ENCODE results near the gene SLC28A2.

The SLC28A2 gene

GRCh38 chr15:45320581-45321205, 68.7 kb downstream of the SLC28A2 start:
- no peaks in the 10 kb centered on the region for H3K27me3 ChIP-seq (replicated peaks; ENCODE audit: control insufficient read depth, insufficient read depth, low read length, poor library complexity, severe bottlenecking)
- H3K27ac ChIP-seq (ENCODE audit: insufficient read depth, low read length, poor library complexity, severe bottlenecking), result no peak overlapping the region
- H3K4me3 ChIP-seq (ENCODE audit: insufficient read depth, low read depth, low read length, poor library complexity, severe bottlenecking), result no peak overlapping the region
- no peak for DNase-seq
- H3K4me1 ChIP-seq (ENCODE audit: control insufficient read depth, insufficient read depth, low read length, poor library complexity, severe bottlenecking), result no peaks in the 10 kb centered on the region
- H3K36me3 ChIP-seq (ENCODE audit: control insufficient read depth, insufficient read depth, low read length), result no peaks in the 10 kb centered on the region
- H3K9me3 ChIP-seq (ENCODE audit: control insufficient read depth, low read length), result no peaks in the 10 kb centered on the region

- H3K27ac ChIP-seq (ENCODE audit: insufficient read depth, low read length, poor library complexity, severe bottlenecking), result no peak overlapping the region
- H3K4me3 ChIP-seq (ENCODE audit: insufficient read depth, low read depth, low read length, poor library complexity, severe bottlenecking), result no peak overlapping the region
- no peaks in the 10 kb centered on the region for H3K9me3 ChIP-seq (ENCODE audit: control insufficient read depth, low read length)
- H3K4me1 ChIP-seq (ENCODE audit: control insufficient read depth, insufficient read depth, low read length, poor library complexity, severe bottlenecking), result no peaks in the 10 kb centered on the region
- H3K27me3 ChIP-seq (replicated peaks; ENCODE audit: control insufficient read depth, insufficient read depth, low read length, poor library complexity, severe bottlenecking), result peaks cover 4% of the 10 kb centered on the region
- no peaks in the 10 kb centered on the region for H3K36me3 ChIP-seq (ENCODE audit: control insufficient read depth, insufficient read depth, low read length)
- no peak for DNase-seq
Measured at GRCh38 chr15:45326280-45326679, 74.2 kb downstream of the SLC28A2 start.

- H3K36me3 ChIP-seq (ENCODE audit: control insufficient read depth, insufficient read depth, low read length), result no peaks in the 10 kb centered on the region
Measured at GRCh38 chr15:45326741-45327140, 74.7 kb downstream of the SLC28A2 start.

More at GRCh38 chr15:45326741-45327140, 74.7 kb downstream of the SLC28A2 start:
- Histone ChIP-seq H3K27ac (ENCODE audit: insufficient read depth, low read length, poor library complexity, severe bottlenecking) (no peak overlapping the region), H3K9me3 (ENCODE audit: control insufficient read depth, low read length) (no peaks in the 10 kb centered on the region), H3K4me1 (ENCODE audit: control insufficient read depth, insufficient read depth, low read length, poor library complexity, severe bottlenecking) (no peaks in the 10 kb centered on the region), H3K27me3 (replicated peaks; ENCODE audit: control insufficient read depth, insufficient read depth, low read length, poor library complexity, severe bottlenecking) (peaks cover 4% of the 10 kb centered on the region), H3K4me3 (ENCODE audit: insufficient read depth, low read depth, low read length, poor library complexity, severe bottlenecking) (no peak overlapping the region)
- no peak for DNase-seq
